Adipocyte (in vitro differentiated cells): ENCODE data around the gene TENT4B.
"Not testable (repeated sequence)": the region's sequence is repeated elsewhere in the genome, so short reads cannot be mapped to it uniquely, and the experiment has no call there.

Source experiments
- DNase-seq: peaks from one replicate; pipeline ENCODE4 v3.0.0-alpha.2; 2015; ENCODE audit warnings: low read depth
- H3K27me3 ChIP-seq: replicated peaks from 2 replicates; pipeline ENCODE4 v1.7.0; 2013; ENCODE audit warnings: mild to moderate bottlenecking, low read length, moderate library complexity; ENCODE audit not compliant: control insufficient read depth, insufficient read depth
- H3K36me3 ChIP-seq: 2 replicates; pipeline ENCODE4 v1.7.0; 2013; ENCODE audit warnings: low read length, mild to moderate bottlenecking, moderate library complexity; ENCODE audit not compliant: control insufficient read depth, insufficient read depth, severe bottlenecking
- H3K4me1 ChIP-seq: 2 replicates; pipeline ENCODE4 v1.7.0; 2013; ENCODE audit warnings: mild to moderate bottlenecking, low read length, moderate library complexity; ENCODE audit not compliant: control insufficient read depth, insufficient read depth
- H3K4me3 ChIP-seq: 2 replicates; pipeline ENCODE4 v1.7.0; 2013; ENCODE audit warnings: mild to moderate bottlenecking, low read length, moderate library complexity
- H3K9ac ChIP-seq: 2 replicates; pipeline ENCODE4 v1.7.0; 2013; ENCODE audit warnings: mild to moderate bottlenecking, low read length, moderate library complexity
- H3K9me3 ChIP-seq: 2 replicates; pipeline ENCODE4 v1.7.0; 2013; ENCODE audit warnings: mild to moderate bottlenecking, low read length, moderate library complexity; ENCODE audit not compliant: control insufficient read depth

The TENT4B gene

GRCh38 chr16:50243024-50243423, 89.9 kb downstream of the TENT4B start:
- H3K4me1 ChIP-seq = peaks cover 14% of the 10 kb centered on the region
- peak; percentile 16 for DNase-seq
- not testable (repeated sequence) for H3K9me3 ChIP-seq, H3K36me3 ChIP-seq, H3K4me3 ChIP-seq, H3K9ac ChIP-seq, H3K27me3 ChIP-seq

- Histone ChIP-seq H3K36me3 (no peaks in the 10 kb centered on the region), H3K27me3 (no peaks in the 10 kb centered on the region), H3K9ac (no peak overlapping the region), H3K4me3 (no peak overlapping the region), H3K9me3 (no peaks in the 10 kb centered on the region), H3K4me1 (peaks cover 14% of the 10 kb centered on the region)
- no peak for DNase-seq
These were observed 91.0 kb downstream of the TENT4B start for GRCh38 chr16:50244140-50244503.

- peak overlapping the region; percentile 82 for H3K4me3 ChIP-seq
- no peaks in the 10 kb centered on the region for H3K36me3 ChIP-seq
- H3K9ac ChIP-seq = peak overlapping the region; percentile 79
- peaks cover 14% of the 10 kb centered on the region for H3K4me1 ChIP-seq
- DNase-seq = no peak
- no peaks in the 10 kb centered on the region for H3K9me3 ChIP-seq
- no peaks in the 10 kb centered on the region for H3K27me3 ChIP-seq
These were observed 91.7 kb downstream of the TENT4B start for GRCh38 chr16:50244504-50245416.

GRCh38 chr16:50245417-50246298, 92.6 kb downstream of the TENT4B start:
- DNase-seq = peak; percentile 72
- Histone ChIP-seq H3K27me3 (no peaks in the 10 kb centered on the region), H3K4me1 (peaks cover 15% of the 10 kb centered on the region), H3K9ac (peak overlapping the region; percentile 80), H3K9me3 (no peaks in the 10 kb centered on the region), H3K4me3 (peak overlapping the region; percentile 82), H3K36me3 (no peaks in the 10 kb centered on the region)

- no peaks in the 10 kb centered on the region for H3K27me3 ChIP-seq
- H3K4me3 ChIP-seq = peak overlapping the region; percentile 78
- H3K4me1 ChIP-seq = peaks cover 23% of the 10 kb centered on the region
- DNase-seq = no peak
- H3K9me3 ChIP-seq = no peaks in the 10 kb centered on the region
- H3K36me3 ChIP-seq = no peaks in the 10 kb centered on the region
- H3K9ac ChIP-seq = peak overlapping the region; percentile 80
These were observed 93.4 kb downstream of the TENT4B start for GRCh38 chr16:50246299-50247122.

GRCh38 chr16:50247123-50247905, 94.2 kb downstream of the TENT4B start:
- no peaks in the 10 kb centered on the region for H3K27me3 ChIP-seq
- DNase-seq = no peak
- H3K36me3 ChIP-seq = no peaks in the 10 kb centered on the region
- H3K9me3 ChIP-seq = no peaks in the 10 kb centered on the region
- peak overlapping the region; percentile 78 for H3K4me3 ChIP-seq
- H3K9ac ChIP-seq = no peak overlapping the region
- H3K4me1 ChIP-seq = peaks cover 31% of the 10 kb centered on the region

- no peaks in the 10 kb centered on the region for H3K9me3 ChIP-seq
- DNase-seq = no peak
- H3K9ac ChIP-seq = no peak overlapping the region
- H3K27me3 ChIP-seq = no peaks in the 10 kb centered on the region
- no peaks in the 10 kb centered on the region for H3K36me3 ChIP-seq
- H3K4me3 ChIP-seq = no peak overlapping the region
- H3K4me1 ChIP-seq = peaks cover 39% of the 10 kb centered on the region
These were observed 95.0 kb downstream of the TENT4B start for GRCh38 chr16:50247906-50248608.

GRCh38 chr16:50248845-50249244, 95.7 kb downstream of the TENT4B start:
- Histone ChIP-seq H3K4me1 (peaks cover 42% of the 10 kb centered on the region), H3K27me3 (no peaks in the 10 kb centered on the region), H3K4me3 (no peak overlapping the region), H3K9me3 (no peaks in the 10 kb centered on the region), H3K36me3 (no peaks in the 10 kb centered on the region), H3K9ac (no peak overlapping the region)
- DNase-seq = no peak

- Histone ChIP-seq H3K36me3 (no peaks in the 10 kb centered on the region), H3K4me3 (no peak overlapping the region), H3K9me3 (no peaks in the 10 kb centered on the region), H3K27me3 (no peaks in the 10 kb centered on the region), H3K4me1 (peaks cover 32% of the 10 kb centered on the region), H3K9ac (peak overlapping the region; percentile 6)
- DNase-seq = peak; percentile 75
These were observed 98.4 kb downstream of the TENT4B start for GRCh38 chr16:50251375-50252081.
